GM12892 (cell line): ENCODE measurements around the gene FMOD.

ENCODE experiments used
- POLR2A ChIP-seq: IDR thresholded peaks from 2 replicates; pipeline ENCODE4 v1.6.1; 2011; ENCODE audit warnings: low read depth, low read length, control low read depth
- POLR2AphosphoS5 ChIP-seq: IDR thresholded peaks from 2 replicates; pipeline ENCODE4 v1.6.1; 2011; ENCODE audit warnings: low read depth, low read length, control low read depth

GRCh38 chr1:203338335-203339036 is 12.4 kb downstream of the FMOD start:
- TF ChIP-seq POLR2A (no peak), POLR2AphosphoS5 (no peak)
